Measurements from ENCODE around the gene NTM.

DNA sequence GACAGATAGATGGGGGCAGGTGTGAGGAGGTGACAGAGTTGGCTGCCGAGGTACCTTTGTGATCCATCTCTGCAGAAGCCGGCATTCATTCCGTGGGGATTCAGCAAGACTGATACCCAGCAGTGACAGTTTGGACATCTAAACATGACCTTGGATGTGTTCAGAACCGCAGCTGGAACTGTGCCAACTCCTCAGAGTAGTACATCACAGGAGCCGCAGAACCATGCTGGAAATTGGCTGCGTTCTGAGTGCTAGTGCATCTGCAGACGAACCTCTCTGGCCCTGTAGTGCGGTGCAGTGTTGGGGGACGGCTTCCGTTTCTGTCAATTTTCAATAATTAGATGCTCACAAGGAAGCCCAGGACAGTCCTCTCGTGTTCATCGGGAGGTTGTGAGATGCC is 772.1 kb downstream of the NTM start:
- TF ChIP-seq, protein P1, sequence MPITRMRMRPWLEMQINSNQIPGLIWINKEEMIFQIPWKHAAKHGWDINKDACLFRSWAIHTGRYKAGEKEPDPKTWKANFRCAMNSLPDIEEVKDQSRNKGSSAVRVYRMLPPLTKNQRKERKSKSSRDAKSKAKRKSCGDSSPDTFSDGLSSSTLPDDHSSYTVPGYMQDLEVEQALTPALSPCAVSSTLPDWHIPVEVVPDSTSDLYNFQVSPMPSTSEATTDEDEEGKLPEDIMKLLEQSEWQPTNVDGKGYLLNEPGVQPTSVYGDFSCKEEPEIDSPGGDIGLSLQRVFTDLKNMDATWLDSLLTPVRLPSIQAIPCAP (CRISPR knock-in tag; IDR thresholded peaks at IDR 0.05), result no peak
- TF ChIP-seq NR3C1 (CRISPR knock-in tag; conservative IDR thresholded peaks at IDR 0.05; ENCODE audit: low read depth) (no peak), ESRRA (CRISPR knock-in tag; IDR thresholded peaks at IDR 0.05; ENCODE audit: borderline replicate concordance) (no peak)
- TF ChIP-seq, protein P2, sequence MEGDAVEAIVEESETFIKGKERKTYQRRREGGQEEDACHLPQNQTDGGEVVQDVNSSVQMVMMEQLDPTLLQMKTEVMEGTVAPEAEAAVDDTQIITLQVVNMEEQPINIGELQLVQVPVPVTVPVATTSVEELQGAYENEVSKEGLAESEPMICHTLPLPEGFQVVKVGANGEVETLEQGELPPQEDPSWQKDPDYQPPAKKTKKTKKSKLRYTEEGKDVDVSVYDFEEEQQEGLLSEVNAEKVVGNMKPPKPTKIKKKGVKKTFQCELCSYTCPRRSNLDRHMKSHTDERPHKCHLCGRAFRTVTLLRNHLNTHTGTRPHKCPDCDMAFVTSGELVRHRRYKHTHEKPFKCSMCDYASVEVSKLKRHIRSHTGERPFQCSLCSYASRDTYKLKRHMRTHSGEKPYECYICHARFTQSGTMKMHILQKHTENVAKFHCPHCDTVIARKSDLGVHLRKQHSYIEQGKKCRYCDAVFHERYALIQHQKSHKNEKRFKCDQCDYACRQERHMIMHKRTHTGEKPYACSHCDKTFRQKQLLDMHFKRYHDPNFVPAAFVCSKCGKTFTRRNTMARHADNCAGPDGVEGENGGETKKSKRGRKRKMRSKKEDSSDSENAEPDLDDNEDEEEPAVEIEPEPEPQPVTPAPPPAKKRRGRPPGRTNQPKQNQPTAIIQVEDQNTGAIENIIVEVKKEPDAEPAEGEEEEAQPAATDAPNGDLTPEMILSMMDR (IDR thresholded peaks at IDR 0.05), result no peak
- TF ChIP-seq, protein P3, sequence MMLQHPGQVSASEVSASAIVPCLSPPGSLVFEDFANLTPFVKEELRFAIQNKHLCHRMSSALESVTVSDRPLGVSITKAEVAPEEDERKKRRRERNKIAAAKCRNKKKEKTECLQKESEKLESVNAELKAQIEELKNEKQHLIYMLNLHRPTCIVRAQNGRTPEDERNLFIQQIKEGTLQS (CRISPR knock-in tag; conservative IDR thresholded peaks at IDR 0.05), result no peak
- TF ChIP-seq, protein P4, sequence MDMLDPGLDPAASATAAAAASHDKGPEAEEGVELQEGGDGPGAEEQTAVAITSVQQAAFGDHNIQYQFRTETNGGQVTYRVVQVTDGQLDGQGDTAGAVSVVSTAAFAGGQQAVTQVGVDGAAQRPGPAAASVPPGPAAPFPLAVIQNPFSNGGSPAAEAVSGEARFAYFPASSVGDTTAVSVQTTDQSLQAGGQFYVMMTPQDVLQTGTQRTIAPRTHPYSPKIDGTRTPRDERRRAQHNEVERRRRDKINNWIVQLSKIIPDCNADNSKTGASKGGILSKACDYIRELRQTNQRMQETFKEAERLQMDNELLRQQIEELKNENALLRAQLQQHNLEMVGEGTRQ (CRISPR knock-in tag; IDR thresholded peaks at IDR 0.05), result no peak
- TF ChIP-seq, protein P5, sequence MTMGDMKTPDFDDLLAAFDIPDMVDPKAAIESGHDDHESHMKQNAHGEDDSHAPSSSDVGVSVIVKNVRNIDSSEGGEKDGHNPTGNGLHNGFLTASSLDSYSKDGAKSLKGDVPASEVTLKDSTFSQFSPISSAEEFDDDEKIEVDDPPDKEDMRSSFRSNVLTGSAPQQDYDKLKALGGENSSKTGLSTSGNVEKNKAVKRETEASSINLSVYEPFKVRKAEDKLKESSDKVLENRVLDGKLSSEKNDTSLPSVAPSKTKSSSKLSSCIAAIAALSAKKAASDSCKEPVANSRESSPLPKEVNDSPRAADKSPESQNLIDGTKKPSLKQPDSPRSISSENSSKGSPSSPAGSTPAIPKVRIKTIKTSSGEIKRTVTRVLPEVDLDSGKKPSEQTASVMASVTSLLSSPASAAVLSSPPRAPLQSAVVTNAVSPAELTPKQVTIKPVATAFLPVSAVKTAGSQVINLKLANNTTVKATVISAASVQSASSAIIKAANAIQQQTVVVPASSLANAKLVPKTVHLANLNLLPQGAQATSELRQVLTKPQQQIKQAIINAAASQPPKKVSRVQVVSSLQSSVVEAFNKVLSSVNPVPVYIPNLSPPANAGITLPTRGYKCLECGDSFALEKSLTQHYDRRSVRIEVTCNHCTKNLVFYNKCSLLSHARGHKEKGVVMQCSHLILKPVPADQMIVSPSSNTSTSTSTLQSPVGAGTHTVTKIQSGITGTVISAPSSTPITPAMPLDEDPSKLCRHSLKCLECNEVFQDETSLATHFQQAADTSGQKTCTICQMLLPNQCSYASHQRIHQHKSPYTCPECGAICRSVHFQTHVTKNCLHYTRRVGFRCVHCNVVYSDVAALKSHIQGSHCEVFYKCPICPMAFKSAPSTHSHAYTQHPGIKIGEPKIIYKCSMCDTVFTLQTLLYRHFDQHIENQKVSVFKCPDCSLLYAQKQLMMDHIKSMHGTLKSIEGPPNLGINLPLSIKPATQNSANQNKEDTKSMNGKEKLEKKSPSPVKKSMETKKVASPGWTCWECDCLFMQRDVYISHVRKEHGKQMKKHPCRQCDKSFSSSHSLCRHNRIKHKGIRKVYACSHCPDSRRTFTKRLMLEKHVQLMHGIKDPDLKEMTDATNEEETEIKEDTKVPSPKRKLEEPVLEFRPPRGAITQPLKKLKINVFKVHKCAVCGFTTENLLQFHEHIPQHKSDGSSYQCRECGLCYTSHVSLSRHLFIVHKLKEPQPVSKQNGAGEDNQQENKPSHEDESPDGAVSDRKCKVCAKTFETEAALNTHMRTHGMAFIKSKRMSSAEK (CRISPR knock-in tag; IDR thresholded peaks at IDR 0.05; ENCODE audit: borderline replicate concordance), result no peak
